D341Med (cell line): ENCODE data around the gene IGLL1.
"Not testable (repeated sequence)": the region's sequence is repeated elsewhere in the genome, so short reads cannot be mapped to it uniquely, and the experiment has no call there.

Source experiments
- DNase-seq: peaks from one replicate; pipeline ENCODE4 v3.0.0; 2012; ENCODE audit warnings: low spot score

Gene IGLL1

GRCh38 chr22:23562186-23562585, 17.9 kb downstream of the IGLL1 start:
- DNase-seq, result no peak

- DNase-seq, result not testable (repeated sequence)
Measured at GRCh38 chr22:23561025-23561510, 19.0 kb downstream of the IGLL1 start.

- DNase-seq, result not testable (repeated sequence)
Measured at GRCh38 chr22:23560215-23560614, 19.9 kb downstream of the IGLL1 start.

- DNase-seq, result no peak
Measured at GRCh38 chr22:23557467-23557866, 22.6 kb downstream of the IGLL1 start.

GRCh38 chr22:23557036-23557435, 23.1 kb downstream of the IGLL1 start:
- no peak for DNase-seq

- no peak for DNase-seq
Measured at GRCh38 chr22:23556026-23556620, 24.0 kb downstream of the IGLL1 start.

- DNase-seq, result peak; percentile 10
Measured at GRCh38 chr22:23555118-23555517, 25.0 kb downstream of the IGLL1 start.

- DNase-seq, result peak; percentile 5
Measured at GRCh38 chr22:23553924-23554870, 25.9 kb downstream of the IGLL1 start.

- peak; percentile 6 for DNase-seq
Measured at GRCh38 chr22:23553438-23553837, 26.7 kb downstream of the IGLL1 start.

GRCh38 chr22:23552573-23552972, 27.5 kb downstream of the IGLL1 start:
- no peak for DNase-seq

GRCh38 chr22:23551385-23551784, 28.7 kb downstream of the IGLL1 start:
- DNase-seq, result no peak

- no peak for DNase-seq
Measured at GRCh38 chr22:23550049-23550650, 29.9 kb downstream of the IGLL1 start.

- DNase-seq, result peak; percentile 18
Measured at GRCh38 chr22:23549198-23549595, 30.9 kb downstream of the IGLL1 start.

- DNase-seq, result peak; percentile 11
Measured at GRCh38 chr22:23548501-23549197, 31.4 kb downstream of the IGLL1 start.

GRCh38 chr22:23547818-23548500, 32.1 kb downstream of the IGLL1 start:
- DNase-seq, result no peak

GRCh38 chr22:23547382-23547781, 32.7 kb downstream of the IGLL1 start:
- not testable (repeated sequence) for DNase-seq

- peak; percentile 17 for DNase-seq
Measured at GRCh38 chr22:23544852-23545251, 35.2 kb downstream of the IGLL1 start.

- not testable (repeated sequence) for DNase-seq
Measured at GRCh38 chr22:23543506-23544000, 36.5 kb downstream of the IGLL1 start.

- DNase-seq, result no peak
Measured at GRCh38 chr22:23542933-23543332, 37.2 kb downstream of the IGLL1 start.

- not testable (repeated sequence) for DNase-seq
Measured at GRCh38 chr22:23542391-23542790, 37.7 kb downstream of the IGLL1 start.

GRCh38 chr22:23541849-23542281, 38.2 kb downstream of the IGLL1 start:
- DNase-seq, result not testable (repeated sequence)
